Epidermal melanocyte (primary cell): Measurements from ENCODE around the gene MTA2.
A peak's percentile ranks its signal among the peaks of the same experiment; 100 is the strongest.

Source experiments
- DNase-seq: peaks from one replicate; pipeline ENCODE4 v3.0.0; 2011; ENCODE audit warnings: low spot score; ENCODE audit not compliant: insufficient read length

Gene MTA2

GRCh38 chr11:62547691-62548281 lies 53.9 kb downstream of the MTA2 start:
- no peak for DNase-seq

GRCh38 chr11:62546929-62547625 lies 54.6 kb downstream of the MTA2 start:
- no peak for DNase-seq

GRCh38 chr11:62546244-62546928 lies 55.3 kb downstream of the MTA2 start, which contains the start of gene AHNAK:
Gene AHNAK, minus strand, starts transcription at chr11:62546806. Its CDS starts 10,708 bp downstream, at chr11:62536098.
- DNase-seq: peak; percentile 81

GRCh38 chr11:62545437-62546243 lies 56.0 kb downstream of the MTA2 start:
- peak; percentile 91 for DNase-seq

- no peak for DNase-seq
Observed at GRCh38 chr11:62544581-62545436, 56.9 kb downstream of the MTA2 start.

GRCh38 chr11:62543680-62544444 lies 57.8 kb downstream of the MTA2 start:
- DNase-seq: no peak
